Prostate gland (tissue), 2 donors: ENCODE data around the gene TSPAN12.

ENCODE experiments used
- POLR2A ChIP-seq: fragments of 450-650 bp; IDR thresholded peaks from one replicate; pipeline ENCODE4 v1.6.1; 2016; ENCODE audit warnings: antibody characterized with exemption, mild to moderate bottlenecking
- POLR2AphosphoS5 ChIP-seq: sonication (generic); formaldehyde crosslinking; IDR thresholded peaks from one replicate; pipeline ENCODE4 v1.6.1; 2017; ENCODE audit warnings: antibody characterized with exemption
- TF ChIP-seq, protein P1 (sequence below), 4 experiments: fragments of 200-600 bp in 2 of 4; fragments of 450-650 bp in 2 of 4; sonication (generic) in 2 of 4; IDR thresholded peaks; 1 replicate in 3 of 4; 2 replicates in 1 of 4; pipeline ENCODE4 v1.5.1; 2016 to 2019; ENCODE audit warnings: antibody characterized with exemption in 4 of 4, mild to moderate bottlenecking in 2 of 4, moderate library complexity in 2 of 4

DNA sequence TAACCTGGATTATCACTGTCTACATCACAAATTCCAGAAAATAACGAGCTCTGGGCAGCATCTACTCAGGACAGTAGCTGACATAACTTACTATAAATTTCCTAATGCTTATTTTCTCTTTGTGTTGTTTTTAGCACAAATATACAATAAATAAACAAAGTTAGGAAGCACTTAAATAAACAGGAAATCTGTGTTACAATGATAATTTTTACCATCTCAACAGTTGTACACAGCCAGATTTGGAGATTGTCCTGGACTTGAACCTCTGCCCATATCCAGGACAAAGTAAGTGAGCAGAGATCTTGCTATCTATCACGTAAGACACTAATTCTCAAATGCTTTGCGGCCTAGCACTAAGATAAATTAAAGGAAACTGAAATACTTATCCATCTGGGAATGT, 48.7 kb downstream of the TSPAN12 start:
- TF ChIP-seq POLR2AphosphoS5 (no peak), POLR2A (no peak)
- TF ChIP-seq, protein P1, sequence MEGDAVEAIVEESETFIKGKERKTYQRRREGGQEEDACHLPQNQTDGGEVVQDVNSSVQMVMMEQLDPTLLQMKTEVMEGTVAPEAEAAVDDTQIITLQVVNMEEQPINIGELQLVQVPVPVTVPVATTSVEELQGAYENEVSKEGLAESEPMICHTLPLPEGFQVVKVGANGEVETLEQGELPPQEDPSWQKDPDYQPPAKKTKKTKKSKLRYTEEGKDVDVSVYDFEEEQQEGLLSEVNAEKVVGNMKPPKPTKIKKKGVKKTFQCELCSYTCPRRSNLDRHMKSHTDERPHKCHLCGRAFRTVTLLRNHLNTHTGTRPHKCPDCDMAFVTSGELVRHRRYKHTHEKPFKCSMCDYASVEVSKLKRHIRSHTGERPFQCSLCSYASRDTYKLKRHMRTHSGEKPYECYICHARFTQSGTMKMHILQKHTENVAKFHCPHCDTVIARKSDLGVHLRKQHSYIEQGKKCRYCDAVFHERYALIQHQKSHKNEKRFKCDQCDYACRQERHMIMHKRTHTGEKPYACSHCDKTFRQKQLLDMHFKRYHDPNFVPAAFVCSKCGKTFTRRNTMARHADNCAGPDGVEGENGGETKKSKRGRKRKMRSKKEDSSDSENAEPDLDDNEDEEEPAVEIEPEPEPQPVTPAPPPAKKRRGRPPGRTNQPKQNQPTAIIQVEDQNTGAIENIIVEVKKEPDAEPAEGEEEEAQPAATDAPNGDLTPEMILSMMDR (IDR thresholded peaks at IDR 0.05) = no peak
